ENCODE results near the gene SNAP25.

- TF ChIP-seq CTCF (conservative IDR thresholded peaks at IDR 0.05) (no peak), EZH2 (IDR thresholded peaks at IDR 0.05; ENCODE audit: low read depth) (no peak)
Measured at GRCh38 chr20:10236540-10237533, 18.2 kb downstream of the SNAP25 start.

Measured in PC-9 (cell line).